ENCODE data around the gene AUTS2. TPM values are rescaled to one million over a fixed set of nuclear protein-coding genes. Genes with fewer than 3 reads are reported as not detected.

Gene AUTS2
- total and polyA plus RNA-seq, 2 experiments from 2014 or later, result 32.0 to 91.0 TPM

GRCh38 chr7:69912141-69912540 lies 313.9 kb downstream of the AUTS2 start:
- Mint-ChIP-seq H3K27me3 (ENCODE audit: insufficient read depth, low read depth, poor library complexity) (peaks cover 4% of the 10 kb centered on the region), H3K4me1 (peaks cover 6% of the 10 kb centered on the region), H3K27ac (no peak overlapping the region), H3K4me3 (no peak overlapping the region), H3K9me3 (peaks cover 27% of the 10 kb centered on the region), H3K36me3 (ENCODE audit: low read depth) (peaks cover 24% of the 10 kb centered on the region)
- no peaks in the 10 kb centered on the region for H3F3A ChIP-seq (replicated peaks; ENCODE audit: low read depth)
- H3K9me2 ChIP-seq (ENCODE audit: insufficient read depth), result no peaks in the 10 kb centered on the region
- H3K4me3 ChIP-seq, result no peak overlapping the region
- H3K36me3 ChIP-seq (ENCODE audit: insufficient read depth), result no peaks in the 10 kb centered on the region
- ATAC-seq (no peak), DNase-seq (ENCODE audit: low spot score) (no peak)
- H3K27ac ChIP-seq (ENCODE audit: low read depth), result no peak overlapping the region
- H2AFZ ChIP-seq, result no peak overlapping the region
- H4K20me1 ChIP-seq (replicated peaks; ENCODE audit: insufficient read depth), result no peaks in the 10 kb centered on the region
- H3K4me1 ChIP-seq (ENCODE audit: insufficient read depth), result no peaks in the 10 kb centered on the region
- H3K4me2 ChIP-seq, result no peak overlapping the region
- no peaks in the 10 kb centered on the region for H3K27me3 ChIP-seq (ENCODE audit: insufficient read depth)
- TF ChIP-seq JUNB (IDR thresholded peaks at IDR 0.05; ENCODE audit: unreplicated experiment) (no peak), ZNF331 (CRISPR knock-in tag; IDR thresholded peaks at IDR 0.05; ENCODE audit: low read depth) (no peak), CTCF (conservative IDR thresholded peaks at IDR 0.05; ENCODE audit: low read depth in 2 of 2) (no peak), CREB1 (CRISPR knock-in tag; IDR thresholded peaks at IDR 0.05; ENCODE audit: low read depth) (no peak), NANOG (IDR thresholded peaks at IDR 0.05; ENCODE audit: borderline replicate concordance) (no peak), ETS1 (IDR thresholded peaks at IDR 0.05) (no peak), POLR2AphosphoS5 (IDR thresholded peaks at IDR 0.05; ENCODE audit: low read depth) (no peak), ZNF114 (CRISPR knock-in tag; IDR thresholded peaks at IDR 0.05) (no peak), REST (IDR thresholded peaks at IDR 0.05; ENCODE audit: unreplicated experiment) (no peak), STAT1 (IDR thresholded peaks at IDR 0.05; ENCODE audit: unreplicated experiment) (no peak), EZH2 (IDR thresholded peaks at IDR 0.05; ENCODE audit: low read depth, unreplicated experiment) (no peak), EZH2phosphoT487 (IDR thresholded peaks at IDR 0.05; ENCODE audit: unreplicated experiment) (no peak)
- no peaks in the 10 kb centered on the region for H3K79me2 ChIP-seq (replicated peaks; ENCODE audit: insufficient read depth)

Data from GM23338 (cell line).